ENCODE measurements around the gene MALT1.

- TF ChIP-seq CTCF (IDR thresholded peaks at IDR 0.05), result no peak
- no peak for TF ChIP-seq ZFX (IDR thresholded peaks at IDR 0.05; ENCODE audit: borderline replicate concordance)
Measured at GRCh38 chr18:58792086-58792485, 120.8 kb downstream of the MALT1 start.
